K562 (cell line): ENCODE measurements around the gene ARL13B. TPM values are rescaled to one million over a fixed set of nuclear protein-coding genes. Genes with fewer than 3 reads are reported as not detected.
A peak's percentile ranks its signal among the peaks of the same experiment; 100 is the strongest.

Source experiments
- ASH1L ChIP-seq: fragments of 450-650 bp; IDR thresholded peaks from 2 replicates; pipeline ENCODE4 v1.6.1; 2018; ENCODE audit warnings: borderline replicate concordance, mild to moderate bottlenecking, low read depth; ENCODE audit not compliant: partially characterized antibody
- CEBPG ChIP-seq, 3 experiments: fragments of 200-800 bp in 1 of 3; sonication (Bioruptor generic) in 1 of 3; sonication (generic) in 1 of 3; formaldehyde crosslinking in 1 of 3; IDR thresholded peaks in 2 of 3; conservative IDR thresholded peaks in 1 of 3; 2 replicates each; pipeline versions ENCODE4 v1.6.1 to v1.8.0; 2016 to 2022; ENCODE audit warnings: missing compliant biosample characterization in 2 of 3, missing genetic modification characterization in 2 of 3, mild to moderate bottlenecking in 1 of 3, missing genetic modification reagents in 1 of 3
- CREB1 ChIP-seq, 2 experiments: sonication (generic) in 1 of 2; formaldehyde crosslinking in 1 of 2; IDR thresholded peaks; 2 replicates each; pipeline versions ENCODE4 v1.6.1 to v1.8.0; 2012 to 2022; ENCODE audit warnings: inconsistent platforms in 1 of 2, mild to moderate bottlenecking in 1 of 2, missing genetic modification reagents in 1 of 2, moderate library complexity in 1 of 2
- CTCF ChIP-seq, 3 experiments: IDR thresholded peaks in 2 of 3; conservative IDR thresholded peaks in 1 of 3; 2 replicates each; pipeline ENCODE4 v1.5.1; 2011 to 2012; ENCODE audit warnings: low read length in 3 of 3, mild to moderate bottlenecking in 3 of 3, control low read depth in 2 of 3, improper control_type of control experiment in 1 of 3, inconsistent platforms in 1 of 3, low read depth in 1 of 3, mixed read lengths in 1 of 3, moderate library complexity in 1 of 3; ENCODE audit not compliant: insufficient read depth in 2 of 3
- CXXC5 ChIP-seq: fragments of 250-450 bp; sonication (Bioruptor Pico); IDR thresholded peaks from 2 replicates; pipeline ENCODE4 v1.8.0; 2022; ENCODE audit warnings: inconsistent platforms, mild to moderate bottlenecking, moderate library complexity
- ELF1 ChIP-seq: fragments of 200-800 bp; sonication (Bioruptor generic); IDR thresholded peaks from 2 replicates; pipeline ENCODE4 v1.6.1; 2016; ENCODE audit warnings: missing genetic modification characterization, missing compliant biosample characterization
- FOXP1 ChIP-seq: sonication (generic); formaldehyde crosslinking; IDR thresholded peaks from 2 replicates; pipeline ENCODE4 v1.8.0; 2022; ENCODE audit warnings: mild to moderate bottlenecking, missing genetic modification reagents
- HLTF ChIP-seq: fragments of 450-650 bp; IDR thresholded peaks from 2 replicates; pipeline ENCODE4 v1.6.1; 2016
- NFXL1 ChIP-seq: fragments of 450-650 bp; formaldehyde crosslinking; IDR thresholded peaks from 2 replicates; pipeline ENCODE4 v1.4.0; 2021; ENCODE audit warnings: mild to moderate bottlenecking
- NKRF ChIP-seq: fragments of 450-650 bp; IDR thresholded peaks from 2 replicates; pipeline ENCODE4 v1.6.1; 2016; ENCODE audit warnings: borderline replicate concordance
- NR2C2 ChIP-seq, 2 experiments: fragments of 200-800 bp in 1 of 2; sonication (Bioruptor generic) in 1 of 2; sonication (generic) in 1 of 2; formaldehyde crosslinking in 1 of 2; IDR thresholded peaks; 2 replicates each; pipeline versions ENCODE4 v1.6.1 to v1.8.0; 2016 to 2022; ENCODE audit warnings: mild to moderate bottlenecking in 1 of 2, missing compliant biosample characterization in 1 of 2, missing genetic modification characterization in 1 of 2, missing genetic modification reagents in 1 of 2
- PHF8 ChIP-seq: fragments of 200-600 bp; sonication (generic); IDR thresholded peaks from 2 replicates; pipeline ENCODE4 v1.6.1; 2012; ENCODE audit warnings: mixed run types, mild to moderate bottlenecking, inconsistent platforms, low read length, moderate library complexity, borderline replicate concordance
- POLR2G ChIP-seq: fragments of 200-400 bp; formaldehyde crosslinking; IDR thresholded peaks from 2 replicates; pipeline ENCODE4 v1.6.1; 2017; ENCODE audit warnings: low read depth, mild to moderate bottlenecking, antibody characterized with exemption, low read length, moderate library complexity
- RCOR1 ChIP-seq, 2 experiments: IDR thresholded peaks; 2 replicates each; pipeline ENCODE4 v1.6.1; 2012; ENCODE audit warnings: low read depth in 2 of 2, low read length in 2 of 2, borderline replicate concordance in 1 of 2, improper control_type of control experiment in 1 of 2
- RNF2 ChIP-seq: sonication (generic); IDR thresholded peaks from 2 replicates; pipeline ENCODE4 v1.6.1; 2016
- SMARCE1 ChIP-seq: fragments of 450-650 bp; IDR thresholded peaks from 2 replicates; pipeline ENCODE4 v1.7.1; 2016; ENCODE audit warnings: mild to moderate bottlenecking
- SP2 ChIP-seq: IDR thresholded peaks from 2 replicates; pipeline ENCODE4 v1.6.1; 2011; ENCODE audit warnings: mild to moderate bottlenecking, low read depth, low read length, moderate library complexity; ENCODE audit not compliant: poor library complexity, severe bottlenecking; ENCODE audit errors: extremely low read depth
- TEAD1 ChIP-seq, 2 experiments: fragments of 450-650 bp in 1 of 2; sonication (generic) in 1 of 2; formaldehyde crosslinking; IDR thresholded peaks; 2 replicates each; pipeline versions ENCODE4 v1.4.0 to v1.8.0; 2020 to 2022; ENCODE audit warnings: mild to moderate bottlenecking in 2 of 2, missing genetic modification reagents in 1 of 2
- TFE3 ChIP-seq: fragments of 450-650 bp; formaldehyde crosslinking; IDR thresholded peaks from 2 replicates; pipeline ENCODE4 v1.4.0; 2020; ENCODE audit warnings: mild to moderate bottlenecking, mixed read lengths
- polyA plus RNA-seq, 8 experiments: library from polyadenylated mRNA; depleted of rRNA in 4 of 8; stranded (reverse) in 5 of 8; unstranded in 3 of 8; fragments of >200 nt; fragmentation: Nextera tagmentation in 2 of 8; fragmentation: Illumina TruSeq in 1 of 8; extraction: Ambion mirVana in 2 of 8; extraction: Trizol in 1 of 8; gene quantifications; 2 replicates each; pipeline versions ENCODE4 v1.2.1 to v1.2.3, GENCODE V29; 2011 to 2014; ENCODE audit warnings: inconsistent platforms in 1 of 8, missing spikeins in 1 of 8
- total RNA-seq, 7 experiments: library from RNA; depleted of rRNA in 6 of 7; stranded (reverse); fragments of >200 nt in 6 of 7; fragmentation: Illumina TruSeq in 2 of 7; extraction: Trizol in 2 of 7; gene quantifications; 2 replicates each; pipeline versions ENCODE4 v1.2.1 to v1.2.3, GENCODE V29; 2011 to 2021; ENCODE audit warnings: low replicate concordance in 1 of 7

ARL13B gene
- total and polyA plus RNA-seq, 9 of the 15 experiments (the other 6 are each of a cell fraction or from before 2014, with no cell fraction given) = 4.1 to 16.9 (median 12.2) TPM

GRCh38 chr3:94062513-94063404 is 82.8 kb downstream of the ARL13B start, which contains the start of the genes DHFR2 and NSUN3 (continued):
- TF ChIP-seq RCOR1 (IDR thresholded peaks at IDR 0.05; ENCODE audit: borderline replicate concordance in 1 of 2, low read depth in 2 of 2, low read length in 2 of 2) (peak in 1 of 2 experiments; percentile 63; a peak in 2 of 4 replicates), CEBPG (CRISPR knock-in tag; IDR thresholded peaks at IDR 0.05) (no peak), CEBPG (tag; conservative IDR thresholded peaks at IDR 0.05 in 1 of 2, IDR thresholded peaks at IDR 0.05 in 1 of 2) (no peak), ASH1L (peak; percentile 81), FOXP1 (CRISPR knock-in tag) (no peak), RNF2 (no peak), ELF1 (tag) (peak; percentile 97), CTCF (IDR thresholded peaks at IDR 0.05 in 2 of 3, conservative IDR thresholded peaks at IDR 0.05 in 1 of 3; ENCODE audit: insufficient read depth in 2 of 3, low read depth in 1 of 3, low read length in 3 of 3) (no peak), CREB1 (IDR thresholded peaks at IDR 0.05) (peak; percentile 66; the same call in 1 of the 2 replicates), CREB1 (CRISPR knock-in tag; IDR thresholded peaks at IDR 0.05) (no peak; the same call in 1 of the 2 replicates), NFXL1 (CRISPR knock-in tag) (no peak), NKRF (no peak), TFE3 (CRISPR knock-in tag) (no peak), PHF8 (peak; percentile 75), SP2 (no peak), SMARCE1 (peak; percentile 51; the same call in 1 of the 2 replicates), NR2C2 (CRISPR knock-in tag; IDR thresholded peaks at IDR 0.05) (no peak), NR2C2 (tag; IDR thresholded peaks at IDR 0.05) (peak; percentile 49; the same call in 1 of the 2 replicates), POLR2G (peak; percentile 89), CXXC5 (CRISPR knock-in tag) (peak; percentile 72), TEAD1 (CRISPR knock-in tag; IDR thresholded peaks at IDR 0.05) (peak in 1 of 2 experiments; percentile 50; a peak in 1 of 4 replicates), HLTF (no peak)
